ENCODE data around the gene RLF.
"Not testable (repeated sequence)": the region's sequence is repeated elsewhere in the genome, so short reads cannot be mapped to it uniquely, and the experiment has no call there.

Gene RLF

GRCh38 chr1:40174788-40175187, 13.6 kb downstream of the RLF start:
- no peaks in the 10 kb centered on the region for H3K27me3 ChIP-seq (ENCODE audit: insufficient read depth, low read length, poor library complexity)
- H2AFZ ChIP-seq (ENCODE audit: low read depth, low read length): no peak overlapping the region
- H3K36me3 ChIP-seq (ENCODE audit: insufficient read depth, low read length): no peaks in the 10 kb centered on the region
- H3K79me2 ChIP-seq (ENCODE audit: insufficient read depth, low read length): peaks cover 99% of the 10 kb centered on the region
- TF ChIP-seq CTCF (IDR thresholded peaks at IDR 0.05; ENCODE audit: borderline replicate concordance, extremely low read depth, low read length, poor library complexity, severe bottlenecking) (no peak), EZH2 (IDR thresholded peaks at IDR 0.05; ENCODE audit: borderline replicate concordance, low read depth, low read length, severe bottlenecking) (no peak)
- no peak for ATAC-seq (ENCODE audit: insufficient read depth, low read depth)
- peaks cover 64% of the 10 kb centered on the region for H4K20me1 ChIP-seq (ENCODE audit: insufficient read depth, low read length)
- H3K27ac ChIP-seq (ENCODE audit: low read length): no peak overlapping the region
- no peak overlapping the region for H3K4me3 ChIP-seq (ENCODE audit: low read depth in 1 of 2, low read length in 2 of 2)
- H3K9me3 ChIP-seq (ENCODE audit: insufficient read depth, low read length, severe bottlenecking): no peaks in the 10 kb centered on the region
- no peak overlapping the region for H3K4me2 ChIP-seq (ENCODE audit: insufficient read depth, low read length)
- no peak overlapping the region for H3K9ac ChIP-seq (ENCODE audit: low read depth, low read length)
- no peaks in the 10 kb centered on the region for H3K4me1 ChIP-seq (ENCODE audit: insufficient read depth, low read length)
- no peak for DNase-seq

GRCh38 chr1:40176989-40177388, 15.8 kb downstream of the RLF start:
- not testable (repeated sequence) for H3K27ac ChIP-seq (ENCODE audit: low read length); H3K4me3 ChIP-seq (ENCODE audit: low read depth in 1 of 2, low read length in 2 of 2); DNase-seq; H3K27me3 ChIP-seq (ENCODE audit: insufficient read depth, low read length, poor library complexity); H3K9me3 ChIP-seq (ENCODE audit: insufficient read depth, low read length, severe bottlenecking); H3K4me2 ChIP-seq (ENCODE audit: insufficient read depth, low read length); H3K9ac ChIP-seq (ENCODE audit: low read depth, low read length); ATAC-seq (ENCODE audit: insufficient read depth, low read depth); H3K4me1 ChIP-seq (ENCODE audit: insufficient read depth, low read length); H3K36me3 ChIP-seq (ENCODE audit: insufficient read depth, low read length); H2AFZ ChIP-seq (ENCODE audit: low read depth, low read length)
- peaks cover 66% of the 10 kb centered on the region for H4K20me1 ChIP-seq (ENCODE audit: insufficient read depth, low read length)
- H3K79me2 ChIP-seq (ENCODE audit: insufficient read depth, low read length): peaks cover 99% of the 10 kb centered on the region

GRCh38 chr1:40178200-40178599, 17.0 kb downstream of the RLF start:
- Histone ChIP-seq H3K27ac (ENCODE audit: low read length) (no peak overlapping the region), H2AFZ (ENCODE audit: low read depth, low read length) (no peak overlapping the region), H3K4me1 (ENCODE audit: insufficient read depth, low read length) (no peaks in the 10 kb centered on the region), H4K20me1 (ENCODE audit: insufficient read depth, low read length) (peaks cover 69% of the 10 kb centered on the region), H3K79me2 (ENCODE audit: insufficient read depth, low read length) (peaks cover 99% of the 10 kb centered on the region), H3K9me3 (ENCODE audit: insufficient read depth, low read length, severe bottlenecking) (no peaks in the 10 kb centered on the region), H3K9ac (ENCODE audit: low read depth, low read length) (no peak overlapping the region), H3K4me3 (ENCODE audit: low read depth in 1 of 2, low read length in 2 of 2) (no peak overlapping the region), H3K36me3 (ENCODE audit: insufficient read depth, low read length) (no peaks in the 10 kb centered on the region), H3K27me3 (ENCODE audit: insufficient read depth, low read length, poor library complexity) (no peaks in the 10 kb centered on the region), H3K4me2 (ENCODE audit: insufficient read depth, low read length) (no peak overlapping the region)
- no peak for ATAC-seq (ENCODE audit: insufficient read depth, low read depth)
- TF ChIP-seq CTCF (IDR thresholded peaks at IDR 0.05; ENCODE audit: borderline replicate concordance, extremely low read depth, low read length, poor library complexity, severe bottlenecking) (no peak), EZH2 (IDR thresholded peaks at IDR 0.05; ENCODE audit: borderline replicate concordance, low read depth, low read length, severe bottlenecking) (no peak)
- DNase-seq: no peak

GRCh38 chr1:40179496-40180089, 18.4 kb downstream of the RLF start:
- peaks cover 74% of the 10 kb centered on the region for H4K20me1 ChIP-seq (ENCODE audit: insufficient read depth, low read length)
- no peak overlapping the region for H3K4me3 ChIP-seq (ENCODE audit: low read depth in 1 of 2, low read length in 2 of 2)

More at GRCh38 chr1:40179496-40180089, 18.4 kb downstream of the RLF start:
- no peaks in the 10 kb centered on the region for H3K9me3 ChIP-seq (ENCODE audit: insufficient read depth, low read length, severe bottlenecking)
- H3K4me2 ChIP-seq (ENCODE audit: insufficient read depth, low read length): no peak overlapping the region
- TF ChIP-seq EZH2 (IDR thresholded peaks at IDR 0.05; ENCODE audit: borderline replicate concordance, low read depth, low read length, severe bottlenecking) (no peak), CTCF (IDR thresholded peaks at IDR 0.05; ENCODE audit: borderline replicate concordance, extremely low read depth, low read length, poor library complexity, severe bottlenecking) (no peak)
- H3K79me2 ChIP-seq (ENCODE audit: insufficient read depth, low read length): peaks cover 99% of the 10 kb centered on the region
- H3K4me1 ChIP-seq (ENCODE audit: insufficient read depth, low read length): no peaks in the 10 kb centered on the region
- no peak overlapping the region for H3K9ac ChIP-seq (ENCODE audit: low read depth, low read length)
- no peaks in the 10 kb centered on the region for H3K27me3 ChIP-seq (ENCODE audit: insufficient read depth, low read length, poor library complexity)
- H2AFZ ChIP-seq (ENCODE audit: low read depth, low read length): no peak overlapping the region
- ATAC-seq (ENCODE audit: insufficient read depth, low read depth): no peak
- DNase-seq: no peak
- H3K36me3 ChIP-seq (ENCODE audit: insufficient read depth, low read length): no peaks in the 10 kb centered on the region
- no peak overlapping the region for H3K27ac ChIP-seq (ENCODE audit: low read length)

All from DND-41 (cell line).